Bronchial epithelial cell (primary cell): Measurements from ENCODE around the gene FBXL22. TPM values are rescaled to one million over a fixed set of nuclear protein-coding genes. Genes with fewer than 3 reads are reported as not detected.

Experiments used
- DNase-seq: peaks from one replicate; pipeline ENCODE4 v3.0.0-alpha.2; 2010; ENCODE audit warnings: low read depth
- FAIRE-seq: peaks from 2 replicates; lab custom pipeline; 2011; peaks lifted over from hg19 to GRCh38; lab: Jason Lieb, UNC
- H3K27me3 ChIP-seq: 2 replicates; pipeline ENCODE4 v1.5.1; 2011; ENCODE audit warnings: low read length; ENCODE audit not compliant: control insufficient read depth, insufficient read depth
- H3K36me3 ChIP-seq: 2 replicates; pipeline ENCODE4 v1.5.1; 2011; ENCODE audit warnings: low read length; ENCODE audit not compliant: control insufficient read depth, insufficient read depth
- H3K4me3 ChIP-seq: 2 replicates; pipeline ENCODE4 v1.5.1; 2011; ENCODE audit warnings: mild to moderate bottlenecking, low read depth, low read length, control low read depth
- CTCF ChIP-seq: IDR thresholded peaks from 2 replicates; pipeline ENCODE4 v1.5.1; 2011; ENCODE audit warnings: mild to moderate bottlenecking, moderate library complexity, low read length, control low read depth, inconsistent platforms; ENCODE audit not compliant: insufficient read depth, severe bottlenecking
- total RNA-seq: library from RNA; depleted of rRNA; stranded (reverse); fragments of >200 nt; gene quantifications from 2 replicates; pipeline ENCODE4 v1.2.1, GENCODE V29; 2014

FBXL22 gene
- under 0.01 and 0.38 TPM in 2 replicates for total RNA-seq

GRCh38 chr15:63597038-63597790, at the start of gene FBXL22:
Gene FBXL22, plus strand, starts transcription at chr15:63597387. Its CDS starts 6 bp downstream, at chr15:63597393.
- FAIRE-seq: no peak
- no peak for DNase-seq
- Histone ChIP-seq H3K4me3 (no peak within 1 kb of the TSS), H3K27me3 (no peaks in the 10 kb centered on the region), H3K36me3 (no peaks in the 10 kb centered on the region)
- TF ChIP-seq CTCF: no peak

GRCh38 chr15:63551400-63551799, 45.8 kb upstream of the FBXL22 start:
- no peak overlapping the region for H3K4me3 ChIP-seq
- DNase-seq: peak; percentile 65
- H3K36me3 ChIP-seq: peaks cover 1% of the 10 kb centered on the region
- no peak for FAIRE-seq
- no peak for TF ChIP-seq CTCF
- H3K27me3 ChIP-seq: no peaks in the 10 kb centered on the region

DNA sequence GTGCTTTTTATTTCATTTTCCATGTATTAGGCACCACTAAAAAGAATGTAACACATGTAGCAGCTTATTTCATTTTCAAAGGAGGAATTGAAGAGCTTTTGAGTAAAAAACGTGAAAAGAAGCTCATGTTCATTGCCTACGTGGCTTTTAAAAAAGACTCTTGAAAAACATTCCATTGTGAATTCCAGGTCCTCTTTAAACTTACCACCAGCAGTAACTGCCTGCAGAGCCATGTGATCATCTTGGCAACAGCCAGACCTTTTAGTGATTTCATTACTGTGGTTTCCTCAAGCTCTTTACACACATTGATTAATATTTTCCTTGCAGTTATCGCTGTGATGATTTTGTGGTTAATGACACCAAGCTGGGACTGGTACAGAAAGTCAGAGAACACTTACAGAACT, 43.8 kb upstream of the FBXL22 start:
- DNase-seq: peak; percentile 91
- H3K4me3 ChIP-seq: no peak overlapping the region
- no peak for TF ChIP-seq CTCF
- H3K36me3 ChIP-seq: peaks cover 9% of the 10 kb centered on the region
- no peak for FAIRE-seq
- no peaks in the 10 kb centered on the region for H3K27me3 ChIP-seq

GRCh38 chr15:63554337-63554927, 42.8 kb upstream of the FBXL22 start:
- H3K27me3 ChIP-seq: no peaks in the 10 kb centered on the region
- FAIRE-seq: no peak
- DNase-seq: no peak
- peaks cover 11% of the 10 kb centered on the region for H3K36me3 ChIP-seq
- TF ChIP-seq CTCF: no peak
- H3K4me3 ChIP-seq: no peak overlapping the region

- no peak for TF ChIP-seq CTCF
- H3K36me3 ChIP-seq: peaks cover 11% of the 10 kb centered on the region
- FAIRE-seq: no peak
These were observed 41.7 kb upstream of the FBXL22 start for GRCh38 chr15:63555507-63555906.

DNA sequence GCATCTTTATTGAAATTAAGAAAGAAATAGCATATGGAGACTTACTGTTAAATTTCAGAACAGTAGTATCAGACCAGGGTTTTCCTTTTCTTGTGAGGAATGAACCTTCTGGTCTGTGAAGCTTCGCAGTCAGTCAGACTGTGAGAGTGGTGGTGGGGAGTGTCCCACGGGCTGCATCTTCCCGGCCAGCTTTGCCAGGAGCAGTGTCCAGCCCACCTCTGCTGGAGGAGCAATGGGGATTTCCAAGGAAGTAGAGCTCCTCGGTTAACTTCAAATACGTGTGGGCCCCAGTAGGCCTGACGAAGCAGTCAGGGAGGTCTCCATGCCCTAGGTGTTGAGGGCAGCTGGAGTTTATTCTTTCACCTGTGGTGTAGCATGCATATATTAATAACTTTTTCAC, 40.9 kb upstream of the FBXL22 start:
- Histone ChIP-seq H3K27me3 (no peaks in the 10 kb centered on the region), H3K4me3 (no peak overlapping the region), H3K36me3 (peaks cover 12% of the 10 kb centered on the region)
- TF ChIP-seq CTCF: no peak
- FAIRE-seq: no peak
- DNase-seq: no peak

More at GRCh38 chr15:63555507-63555906, 41.7 kb upstream of the FBXL22 start:
- no peak overlapping the region for H3K4me3 ChIP-seq
- H3K27me3 ChIP-seq: no peaks in the 10 kb centered on the region
- no peak for DNase-seq
